Liver (tissue), 9 donors: ENCODE results near the gene XCR1. TPM values are rescaled to one million over a fixed set of nuclear protein-coding genes. Genes with fewer than 3 reads are reported as not detected.

Experiments
- DNase-seq: peaks from one replicate; pipeline ENCODE4 v3.0.0-alpha.2; 2017; ENCODE audit warnings: low spot score
- H3K27ac ChIP-seq, 2 donors: one replicate each; pipeline ENCODE4 v1.7.0; 2013; ENCODE audit warnings: inconsistent platforms in 2 of 2, low read length in 2 of 2, control low read depth in 1 of 2, low read depth in 1 of 2, mild to moderate bottlenecking in 1 of 2
- H3K27me3 ChIP-seq, 4 donors: one replicate each; pipeline versions ENCODE4 v1.6.1 to v1.7.0; 2013; ENCODE audit warnings: low read length in 3 of 4, inconsistent platforms in 1 of 4, mild to moderate bottlenecking in 1 of 4, moderate library complexity in 1 of 4; ENCODE audit not compliant: control insufficient read depth in 4 of 4, insufficient read depth in 4 of 4
- H3K36me3 ChIP-seq, 4 donors: one replicate each; pipeline versions ENCODE4 v1.6.1 to v1.7.0; 2013; ENCODE audit warnings: low read length in 3 of 4, mild to moderate bottlenecking in 3 of 4, low read depth in 1 of 4, moderate library complexity in 1 of 4; ENCODE audit not compliant: control insufficient read depth in 4 of 4, insufficient read depth in 3 of 4
- H3K4me1 ChIP-seq, 4 donors: one replicate each; pipeline versions ENCODE4 v1.6.1 to v1.7.0; 2013; ENCODE audit warnings: low read length in 3 of 4, mild to moderate bottlenecking in 3 of 4, moderate library complexity in 1 of 4; ENCODE audit not compliant: control insufficient read depth in 4 of 4, insufficient read depth in 4 of 4
- H3K4me3 ChIP-seq, 3 donors: one replicate each; pipeline versions ENCODE4 v1.6.1 to v1.7.0; 2013; ENCODE audit warnings: low read length in 3 of 3, control low read depth in 1 of 3, low read depth in 1 of 3, mild to moderate bottlenecking in 1 of 3
- H3K9ac ChIP-seq, 2 donors: one replicate each; pipeline ENCODE4 v1.7.0; 2013; ENCODE audit warnings: low read length in 2 of 2, mild to moderate bottlenecking in 2 of 2, moderate library complexity in 2 of 2, control low read depth in 1 of 2, low read depth in 1 of 2
- H3K9me3 ChIP-seq, 4 donors: one replicate each; pipeline versions ENCODE4 v1.6.1 to v1.7.0; 2013; ENCODE audit warnings: low read length in 3 of 4; ENCODE audit not compliant: control insufficient read depth in 4 of 4
- ATF3 ChIP-seq: IDR thresholded peaks from 2 replicates; pipeline ENCODE4 v1.6.1; 2016; ENCODE audit warnings: antibody characterized with exemption
- CTCF ChIP-seq: fragments of 150-350 bp; IDR thresholded peaks from 2 replicates; pipeline ENCODE4 v1.5.1; 2017; ENCODE audit warnings: improper control_type of control experiment, low read depth, low read length; ENCODE audit not compliant: missing input control
- EGR1 ChIP-seq, 2 donors: IDR thresholded peaks; 2 replicates each; pipeline ENCODE4 v1.6.1; 2016 to 2018; ENCODE audit warnings: antibody characterized with exemption in 2 of 2, low read depth in 2 of 2
- FOXA1 ChIP-seq: IDR thresholded peaks from 2 replicates; pipeline ENCODE4 v1.6.1; 2016; ENCODE audit warnings: antibody characterized with exemption
- FOXA2 ChIP-seq: IDR thresholded peaks from 2 replicates; pipeline ENCODE4 v1.6.1; 2016; ENCODE audit warnings: antibody characterized with exemption
- GABPA ChIP-seq, 2 donors: IDR thresholded peaks in 1 of 2; conservative IDR thresholded peaks in 1 of 2; 2 replicates each; pipeline ENCODE4 v1.6.1; 2016; ENCODE audit warnings: antibody characterized with exemption in 2 of 2, mild to moderate bottlenecking in 1 of 2, moderate library complexity in 1 of 2
- HNF4A ChIP-seq, 2 donors: conservative IDR thresholded peaks; 2 replicates each; pipeline ENCODE4 v1.6.1; 2016; ENCODE audit warnings: antibody characterized with exemption in 2 of 2, mild to moderate bottlenecking in 2 of 2
- HNF4G ChIP-seq: IDR thresholded peaks from 2 replicates; pipeline ENCODE4 v1.6.1; 2016; ENCODE audit warnings: antibody characterized with exemption
- JUND ChIP-seq, 2 donors: IDR thresholded peaks; 2 replicates each; pipeline ENCODE4 v1.6.1; 2016; ENCODE audit warnings: antibody characterized with exemption in 2 of 2
- NR2F2 ChIP-seq: IDR thresholded peaks from 2 replicates; pipeline ENCODE4 v1.6.1; 2016; ENCODE audit warnings: antibody characterized with exemption
- RAD21 ChIP-seq, 2 donors: IDR thresholded peaks; 2 replicates each; pipeline ENCODE4 v1.6.1; 2016; ENCODE audit warnings: antibody characterized with exemption in 2 of 2, mild to moderate bottlenecking in 2 of 2
- RXRA ChIP-seq, 2 donors: IDR thresholded peaks; 2 replicates each; pipeline ENCODE4 v1.6.1; 2017 to 2018; ENCODE audit warnings: antibody characterized with exemption in 2 of 2, mild to moderate bottlenecking in 1 of 2
- SP1 ChIP-seq: IDR thresholded peaks from 2 replicates; pipeline ENCODE4 v1.6.1; 2018; ENCODE audit warnings: antibody characterized with exemption, mild to moderate bottlenecking
- TAF1 ChIP-seq: conservative IDR thresholded peaks from 2 replicates; pipeline ENCODE4 v1.6.1; 2016; ENCODE audit warnings: antibody characterized with exemption, mild to moderate bottlenecking
- YY1 ChIP-seq: IDR thresholded peaks from 2 replicates; pipeline ENCODE4 v1.6.1; 2016; ENCODE audit warnings: antibody characterized with exemption, mild to moderate bottlenecking
- WGBS: extraction: QIAGEN DNeasy Blood & Tissue Kit; methylation state at CpG from one replicate; pipeline ENCODE4 v1.1.7; 2013; 5-methylcytosine and 5-hydroxymethylcytosine counted together
- polyA plus RNA-seq, 2 donors: library from polyadenylated mRNA; stranded (reverse) in 1 of 2; unstranded in 1 of 2; fragments of 200-250 nt in 1 of 2; fragments of >200 nt in 1 of 2; fragmentation: Nextera tagmentation in 1 of 2; extraction: Ambion mirVana in 1 of 2; gene quantifications; one replicate each; pipeline versions ENCODE4 v1.2.1 to v1.2.3, GENCODE V29; 2013 to 2015
- total RNA-seq, 2 donors: library from RNA; depleted of rRNA; stranded (reverse); fragments of >200 nt; gene quantifications; one replicate each; pipeline ENCODE4 v1.2.3, GENCODE V29; 2014
- TF ChIP-seq, protein P1 (sequence below): IDR thresholded peaks from 2 replicates; pipeline ENCODE4 v1.6.1; 2016; ENCODE audit warnings: antibody characterized with exemption
- TF ChIP-seq, protein P2 (sequence below): IDR thresholded peaks from 2 replicates; pipeline ENCODE4 v1.6.1; 2016; ENCODE audit warnings: antibody characterized with exemption, mild to moderate bottlenecking
- TF ChIP-seq, protein P3 (sequence below): IDR thresholded peaks from 2 replicates; pipeline ENCODE4 v1.6.1; 2016; ENCODE audit warnings: antibody characterized with exemption
- donor health status: healthy.
- donor health status: healthy.
- donor health status: healthy.
- donor health status: healthy.
- donor health status: healthy.

Gene XCR1
- total and polyA plus RNA-seq, 4 donors: under 0.01 to 0.08 (median 0.03) TPM; not detected in 1

GRCh38 chr3:46068501-46068900, 41.2 kb upstream of the XCR1 start:
- WGBS: 76% methylated on average over 4 of the region's 4 CpGs
- DNase-seq: no peak
- peaks cover 0 to 6% (median 0%) of the 10 kb centered on the region in 4 donors for H3K4me1 ChIP-seq
- no peak overlapping the region for H3K9ac ChIP-seq
- H3K36me3 ChIP-seq: no peaks in the 10 kb centered on the region
- TF ChIP-seq ATF3: no peak
- TF ChIP-seq CTCF: no peak
- no peak for TF ChIP-seq FOXA2
- no peak for TF ChIP-seq RAD21 (IDR thresholded peaks at IDR 0.05)
- TF ChIP-seq SP1: no peak
- TF ChIP-seq, protein P1, sequence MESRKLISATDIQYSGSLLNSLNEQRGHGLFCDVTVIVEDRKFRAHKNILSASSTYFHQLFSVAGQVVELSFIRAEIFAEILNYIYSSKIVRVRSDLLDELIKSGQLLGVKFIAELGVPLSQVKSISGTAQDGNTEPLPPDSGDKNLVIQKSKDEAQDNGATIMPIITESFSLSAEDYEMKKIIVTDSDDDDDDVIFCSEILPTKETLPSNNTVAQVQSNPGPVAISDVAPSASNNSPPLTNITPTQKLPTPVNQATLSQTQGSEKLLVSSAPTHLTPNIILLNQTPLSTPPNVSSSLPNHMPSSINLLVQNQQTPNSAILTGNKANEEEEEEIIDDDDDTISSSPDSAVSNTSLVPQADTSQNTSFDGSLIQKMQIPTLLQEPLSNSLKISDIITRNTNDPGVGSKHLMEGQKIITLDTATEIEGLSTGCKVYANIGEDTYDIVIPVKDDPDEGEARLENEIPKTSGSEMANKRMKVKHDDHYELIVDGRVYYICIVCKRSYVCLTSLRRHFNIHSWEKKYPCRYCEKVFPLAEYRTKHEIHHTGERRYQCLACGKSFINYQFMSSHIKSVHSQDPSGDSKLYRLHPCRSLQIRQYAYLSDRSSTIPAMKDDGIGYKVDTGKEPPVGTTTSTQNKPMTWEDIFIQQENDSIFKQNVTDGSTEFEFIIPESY: no peak
- TF ChIP-seq HNF4A (conservative IDR thresholded peaks at IDR 0.05): no peak
- no peak for TF ChIP-seq TAF1
- TF ChIP-seq, protein P2, sequence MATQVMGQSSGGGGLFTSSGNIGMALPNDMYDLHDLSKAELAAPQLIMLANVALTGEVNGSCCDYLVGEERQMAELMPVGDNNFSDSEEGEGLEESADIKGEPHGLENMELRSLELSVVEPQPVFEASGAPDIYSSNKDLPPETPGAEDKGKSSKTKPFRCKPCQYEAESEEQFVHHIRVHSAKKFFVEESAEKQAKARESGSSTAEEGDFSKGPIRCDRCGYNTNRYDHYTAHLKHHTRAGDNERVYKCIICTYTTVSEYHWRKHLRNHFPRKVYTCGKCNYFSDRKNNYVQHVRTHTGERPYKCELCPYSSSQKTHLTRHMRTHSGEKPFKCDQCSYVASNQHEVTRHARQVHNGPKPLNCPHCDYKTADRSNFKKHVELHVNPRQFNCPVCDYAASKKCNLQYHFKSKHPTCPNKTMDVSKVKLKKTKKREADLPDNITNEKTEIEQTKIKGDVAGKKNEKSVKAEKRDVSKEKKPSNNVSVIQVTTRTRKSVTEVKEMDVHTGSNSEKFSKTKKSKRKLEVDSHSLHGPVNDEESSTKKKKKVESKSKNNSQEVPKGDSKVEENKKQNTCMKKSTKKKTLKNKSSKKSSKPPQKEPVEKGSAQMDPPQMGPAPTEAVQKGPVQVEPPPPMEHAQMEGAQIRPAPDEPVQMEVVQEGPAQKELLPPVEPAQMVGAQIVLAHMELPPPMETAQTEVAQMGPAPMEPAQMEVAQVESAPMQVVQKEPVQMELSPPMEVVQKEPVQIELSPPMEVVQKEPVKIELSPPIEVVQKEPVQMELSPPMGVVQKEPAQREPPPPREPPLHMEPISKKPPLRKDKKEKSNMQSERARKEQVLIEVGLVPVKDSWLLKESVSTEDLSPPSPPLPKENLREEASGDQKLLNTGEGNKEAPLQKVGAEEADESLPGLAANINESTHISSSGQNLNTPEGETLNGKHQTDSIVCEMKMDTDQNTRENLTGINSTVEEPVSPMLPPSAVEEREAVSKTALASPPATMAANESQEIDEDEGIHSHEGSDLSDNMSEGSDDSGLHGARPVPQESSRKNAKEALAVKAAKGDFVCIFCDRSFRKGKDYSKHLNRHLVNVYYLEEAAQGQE: no peak
- no peak for TF ChIP-seq RXRA (IDR thresholded peaks at IDR 0.05)
- no peak for TF ChIP-seq HNF4G
- TF ChIP-seq NR2F2: no peak
- no peak for TF ChIP-seq YY1
- no peak for TF ChIP-seq EGR1 (IDR thresholded peaks at IDR 0.05; ENCODE audit: low read depth in 2 of 2)
- TF ChIP-seq, protein P3, sequence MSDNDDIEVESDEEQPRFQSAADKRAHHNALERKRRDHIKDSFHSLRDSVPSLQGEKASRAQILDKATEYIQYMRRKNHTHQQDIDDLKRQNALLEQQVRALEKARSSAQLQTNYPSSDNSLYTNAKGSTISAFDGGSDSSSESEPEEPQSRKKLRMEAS: no peak
- no peak for TF ChIP-seq JUND (IDR thresholded peaks at IDR 0.05)
- TF ChIP-seq FOXA1: no peak
- no peak for TF ChIP-seq GABPA (IDR thresholded peaks at IDR 0.05 in 1 of 2, conservative IDR thresholded peaks at IDR 0.05 in 1 of 2)
- H3K9me3 ChIP-seq: no peaks in the 10 kb centered on the region
- H3K27me3 ChIP-seq: no peaks in the 10 kb centered on the region
- no peak overlapping the region for H3K27ac ChIP-seq
- H3K4me3 ChIP-seq: no peak overlapping the region
